B cell (primary cell): ENCODE data around the gene JAK1. TPM values are rescaled to one million over a fixed set of nuclear protein-coding genes. Genes with fewer than 3 reads are reported as not detected.
"Not testable (repeated sequence)": the region's sequence is repeated elsewhere in the genome, so short reads cannot be mapped to it uniquely, and the experiment has no call there.

Experiments used
- ATAC-seq: fragments of 200-7000 bp; cut with Tn5 transposase; one replicate; pipeline ENCODE4 v1.10.0; 2021; ENCODE audit warnings: low read depth, mild to moderate bottlenecking, moderate number of reproducible peaks, moderate library complexity
- CTCF ChIA-PET: fragments of 350-600 bp; sonication (Branson Sonifier 250); formaldehyde crosslinking; loops from one replicate; lab custom pipeline; 2021; ENCODE audit warnings: antibody characterized with exemption, inconsistent platforms; lab: Charles Lee
- POLR2A ChIA-PET: fragments of 350-600 bp; sonication (Branson Sonifier 250); formaldehyde crosslinking; loops from one replicate; lab custom pipeline; 2021; ENCODE audit warnings: antibody characterized with exemption; lab: Charles Lee
- DNase-seq: peaks from one replicate; pipeline ENCODE4 v3.0.0; 2013
- H2AFZ ChIP-seq: 2 replicates; pipeline ENCODE4 v1.6.1; 2012; ENCODE audit warnings: mild to moderate bottlenecking, low read depth, low read length; ENCODE audit not compliant: insufficient read depth, poor library complexity, severe bottlenecking
- H3K27ac ChIP-seq, 2 donors: 1 replicate in 1 of 2; 2 replicates in 1 of 2; pipeline ENCODE4 v1.5.1; 2012 to 2013; ENCODE audit warnings: low read length in 2 of 2, mild to moderate bottlenecking in 2 of 2, moderate library complexity in 1 of 2
- H3K27me3 ChIP-seq, 4 experiments: fragments of 200-600 bp in 1 of 4; sonication (generic) in 1 of 4; replicated peaks in 1 of 4; 1 replicate in 2 of 4; 2 replicates in 2 of 4; pipeline versions ENCODE4 v1.6.1 to v1.7.0; 2013 to 2016; ENCODE audit warnings: low read length in 3 of 4, mild to moderate bottlenecking in 2 of 4, mixed read lengths in 1 of 4, moderate library complexity in 1 of 4; ENCODE audit not compliant: insufficient read depth in 4 of 4, control insufficient read depth in 3 of 4; ENCODE audit errors: control extremely low read depth in 1 of 4
- H3K36me3 ChIP-seq, 2 experiments: replicated peaks in 1 of 2; 1 replicate in 1 of 2; 2 replicates in 1 of 2; pipeline versions ENCODE4 v1.6.1 to v1.7.1; 2013; ENCODE audit warnings: low read length in 1 of 2; ENCODE audit not compliant: insufficient read depth in 2 of 2, control insufficient read depth in 1 of 2; ENCODE audit errors: control extremely low read depth in 1 of 2, extremely low read depth in 1 of 2
- H3K4me1 ChIP-seq, 2 donors: fragments of 200-600 bp in 1 of 2; sonication (generic) in 1 of 2; 1 replicate in 1 of 2; 2 replicates in 1 of 2; pipeline versions ENCODE4 v1.5.1 to v1.6.1; 2013 to 2017; ENCODE audit warnings: low read length in 2 of 2; ENCODE audit not compliant: control insufficient read depth in 2 of 2, insufficient read depth in 2 of 2
- H3K4me2 ChIP-seq: replicated peaks from 2 replicates; pipeline ENCODE3; 2012; ENCODE audit warnings: mild to moderate bottlenecking, low read depth, low read length; ENCODE audit not compliant: poor library complexity, severe bottlenecking
- H3K4me3 ChIP-seq, 5 experiments: fragments of 200-600 bp in 1 of 5; sonication (generic) in 1 of 5; 1 replicate in 3 of 5; 2 replicates in 2 of 5; pipeline versions ENCODE4 v1.5.1 to v1.7.0; 2011 to 2016; ENCODE audit warnings: low read length in 4 of 5, mild to moderate bottlenecking in 4 of 5, low read depth in 2 of 5, control low read depth in 1 of 5, moderate library complexity in 1 of 5; ENCODE audit not compliant: insufficient read depth in 1 of 5; ENCODE audit errors: control extremely low read depth in 1 of 5, extremely low read depth in 1 of 5
- H3K79me2 ChIP-seq: fragments of 200-600 bp; sonication (generic); one replicate; pipeline ENCODE4 v1.6.0; 2016; ENCODE audit warnings: low read length; ENCODE audit not compliant: control insufficient read depth, insufficient read depth
- H3K9ac ChIP-seq: fragments of 200-600 bp; sonication (generic); 2 replicates; pipeline ENCODE4 v1.6.1; 2017; ENCODE audit warnings: mild to moderate bottlenecking, low read length, moderate library complexity
- H3K9me3 ChIP-seq, 3 donors: one replicate each; pipeline versions ENCODE4 v1.6.1 to v1.7.1; 2013; ENCODE audit warnings: low read length in 2 of 3; ENCODE audit not compliant: control insufficient read depth in 2 of 3, insufficient read depth in 1 of 3; ENCODE audit errors: control extremely low read depth in 1 of 3
- H4K20me1 ChIP-seq: 2 replicates; pipeline ENCODE4 v1.6.0; 2012; ENCODE audit warnings: mild to moderate bottlenecking, low read length; ENCODE audit not compliant: insufficient read depth, control insufficient read depth, poor library complexity, severe bottlenecking
- H3K27ac Mint-ChIP-seq: one replicate; pipeline ENCODE4 v1.8.0; 2021; ENCODE audit warnings: mixed read lengths
- H3K27me3 Mint-ChIP-seq: one replicate; pipeline ENCODE4 v1.8.0; 2021; ENCODE audit warnings: mixed read lengths
- H3K4me1 Mint-ChIP-seq: one replicate; pipeline ENCODE4 v1.8.0; 2021; ENCODE audit warnings: mixed read lengths
- H3K4me3 Mint-ChIP-seq: one replicate; pipeline ENCODE4 v1.8.0; 2021; ENCODE audit warnings: mixed read lengths
- H3K9me3 Mint-ChIP-seq: one replicate; pipeline ENCODE4 v1.8.0; 2022; ENCODE audit warnings: mixed read lengths; ENCODE audit not compliant: insufficient read depth
- CTCF ChIP-seq: fragments of 200-600 bp; IDR thresholded peaks from one replicate; pipeline ENCODE4 v1.8.0; 2022; ENCODE audit warnings: antibody characterized with exemption, mild to moderate bottlenecking
- EZH2 ChIP-seq: IDR thresholded peaks from 2 replicates; pipeline ENCODE4 v1.6.1; 2012; ENCODE audit warnings: borderline replicate concordance, low read depth, mild to moderate bottlenecking, moderate library complexity, low read length; ENCODE audit not compliant: insufficient read depth, poor library complexity, severe bottlenecking
- WGBS: methylation state at CpG from one replicate; pipeline ENCODE4 v1.1.5; 2013; ENCODE audit warnings: missing lambda C conversion rate; ENCODE audit not compliant: insufficient coverage; 5-methylcytosine and 5-hydroxymethylcytosine counted together
- intact Hi-C: fragments of 100-400 bp; cut with micrococcal nuclease; formaldehyde crosslinking; loops from one replicate; pipeline ENCODE4 v1.10.0; 2022
- polyA plus RNA-seq: library from polyadenylated mRNA; depleted of rRNA; stranded (reverse); fragments of >200 nt; gene quantifications from 2 replicates; pipeline ENCODE4 v1.2.3, GENCODE V29; 2012
- total RNA-seq, 2 donors: library from RNA; stranded (reverse); fragments of 120-200 nt in 1 of 2; gene quantifications; 1 replicate in 1 of 2; 2 replicates in 1 of 2; pipeline versions ENCODE4 v1.2.3 to v1.2.4, GENCODE V29; 2013 to 2022

The JAK1 gene
- total and polyA plus RNA-seq, 2 donors (not counting 1 experiment from before 2014, with no cell fraction given) = 99.0 to 244 TPM

DNA sequence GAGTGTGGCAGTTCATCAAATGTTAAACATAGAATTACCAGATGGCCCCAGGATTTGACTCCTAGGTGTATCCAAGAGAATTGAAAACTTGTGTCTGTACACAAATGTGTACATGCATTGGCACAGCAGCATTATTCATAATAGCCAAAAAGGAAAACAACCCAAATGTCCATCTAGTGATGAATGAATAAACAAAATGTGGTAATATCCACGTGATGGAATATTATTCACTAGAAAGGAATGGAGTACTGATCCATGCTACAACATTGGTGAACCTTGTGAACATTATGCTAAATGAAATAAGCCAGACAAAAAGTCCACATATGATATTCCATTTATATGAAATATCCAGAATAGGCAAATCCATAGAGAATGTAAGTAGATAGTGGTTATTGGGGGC is 143.7 kb downstream of the JAK1 start:
- H3K4me2 ChIP-seq = no peak overlapping the region
- no peaks in the 10 kb centered on the region for H3K9me3 Mint-ChIP-seq
- H2AFZ ChIP-seq = no peak overlapping the region
- POLR2A ChIA-PET = no interaction called here
- no peak overlapping the region for H3K4me3 ChIP-seq
- CTCF ChIA-PET = interaction anchor here (1.0 to 3.4 kb wide), 8 partner anchors 12 to 140 kb away, joined by 3 to 25 read pairs (median 12); partner anchors contain the start of gene RAVER2
- WGBS = no CpG with 5 or more reads among the region's 1 CpG
- DNase-seq (no peak), ATAC-seq (no peak)
- no peaks in the 10 kb centered on the region for H3K36me3 ChIP-seq
- peaks cover 12% of the 10 kb centered on the region for H3K4me1 Mint-ChIP-seq
- H4K20me1 ChIP-seq = no peaks in the 10 kb centered on the region
- intact Hi-C loops = loop anchor here (5.0 to 10.0 kb wide), 2 partner anchors 220 to 1208 kb away; no protein-coding TSS in a partner anchor
- H3K27ac ChIP-seq = no peak overlapping the region
- H3K4me3 Mint-ChIP-seq = no peak overlapping the region
- H3K9ac ChIP-seq = no peak overlapping the region
- no peaks in the 10 kb centered on the region for H3K27me3 ChIP-seq
- TF ChIP-seq CTCF = no peak
- TF ChIP-seq EZH2 = no peak
- peaks cover 0 to 6% of the 10 kb centered on the region in 2 donors for H3K4me1 ChIP-seq
- no peaks in the 10 kb centered on the region for H3K79me2 ChIP-seq
- H3K27me3 Mint-ChIP-seq = no peaks in the 10 kb centered on the region
- no peak overlapping the region for H3K27ac Mint-ChIP-seq
- H3K9me3 ChIP-seq = no peaks in the 10 kb centered on the region

- H3K4me1 Mint-ChIP-seq, H3K9me3 ChIP-seq, DNase-seq, H4K20me1 ChIP-seq, H3K4me1 ChIP-seq, POLR2A ChIA-PET, H2AFZ ChIP-seq, H3K4me3 Mint-ChIP-seq, ATAC-seq, H3K9ac ChIP-seq, H3K4me2 ChIP-seq, H3K27me3 ChIP-seq, H3K4me3 ChIP-seq, H3K27ac Mint-ChIP-seq, H3K9me3 Mint-ChIP-seq, H3K79me2 ChIP-seq, H3K27me3 Mint-ChIP-seq, H3K27ac ChIP-seq, H3K36me3 ChIP-seq: not testable (repeated sequence)
- 83% methylated on average over 2 of the region's 3 CpGs for WGBS
- CTCF ChIA-PET = interaction anchor here (1.0 kb wide), 1 partner anchor 135 kb away, joined by 6 read pairs; no protein-coding TSS in a partner anchor
- intact Hi-C loops = loop anchor here (5.0 to 10.0 kb wide), 2 partner anchors 222 to 1206 kb away; no protein-coding TSS in a partner anchor
Observed at GRCh38 chr1:64820572-64820971, 145.8 kb downstream of the JAK1 start.

DNA sequence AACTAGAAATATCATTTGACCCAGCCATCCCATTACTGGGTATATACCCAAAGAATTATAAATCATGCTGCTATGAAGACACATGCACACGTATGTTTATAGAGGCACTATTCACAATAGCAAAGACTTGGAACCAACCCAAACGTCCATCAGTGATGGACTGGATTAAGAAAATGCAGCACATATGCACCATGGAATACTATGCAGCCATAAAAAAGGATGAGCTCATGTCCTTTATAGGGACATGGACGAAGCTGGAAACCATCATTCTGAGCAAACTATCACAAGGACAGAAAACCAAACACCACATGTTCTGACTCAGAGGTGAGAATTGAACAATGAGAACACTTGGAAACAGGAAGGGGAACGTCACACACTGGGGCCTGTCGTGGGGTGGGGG is 149.0 kb downstream of the JAK1 start:
- H3K4me1 Mint-ChIP-seq, ATAC-seq, H3K27ac Mint-ChIP-seq, POLR2A ChIA-PET, H3K4me3 Mint-ChIP-seq, H2AFZ ChIP-seq, H3K9me3 ChIP-seq, H3K9me3 Mint-ChIP-seq, H3K27ac ChIP-seq, H3K9ac ChIP-seq, H4K20me1 ChIP-seq, H3K4me2 ChIP-seq, DNase-seq, H3K79me2 ChIP-seq, intact Hi-C loops, H3K36me3 ChIP-seq, H3K27me3 ChIP-seq, H3K4me3 ChIP-seq, CTCF ChIA-PET, H3K27me3 Mint-ChIP-seq, H3K4me1 ChIP-seq: not testable (repeated sequence)
- WGBS = 95% methylated on average over 2 of the region's 5 CpGs
